A375 (cell line): ENCODE measurements around the gene ERGIC1. TPM values are rescaled to one million over a fixed set of nuclear protein-coding genes. Genes with fewer than 3 reads are reported as not detected.

Experiments used
- small RNA-seq: library from RNA; depleted of rRNA; stranded (forward); fragments of <200 nt; gene quantifications from one replicate; pipeline ENCODE3, GENCODE V24; 2014
- total RNA-seq: library from RNA; depleted of rRNA; stranded (reverse); fragments of >200 nt; shearing (Covaris generic); gene quantifications from 2 replicates; pipeline ENCODE4 v1.2.3, GENCODE V29; 2014; rRNA removed

ERGIC1 gene, protein sequence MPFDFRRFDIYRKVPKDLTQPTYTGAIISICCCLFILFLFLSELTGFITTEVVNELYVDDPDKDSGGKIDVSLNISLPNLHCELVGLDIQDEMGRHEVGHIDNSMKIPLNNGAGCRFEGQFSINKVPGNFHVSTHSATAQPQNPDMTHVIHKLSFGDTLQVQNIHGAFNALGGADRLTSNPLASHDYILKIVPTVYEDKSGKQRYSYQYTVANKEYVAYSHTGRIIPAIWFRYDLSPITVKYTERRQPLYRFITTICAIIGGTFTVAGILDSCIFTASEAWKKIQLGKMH
- 58.7 and 70.7 TPM in 2 replicates for total RNA-seq

GRCh38 chr5:172833686-172834414 is at the start of gene ERGIC1:
Gene ERGIC1, plus strand, starts transcription at chr5:172834251. Its CDS starts 163 bp downstream, at chr5:172834414.

GRCh38 chr5:172983542-172984243 is 149.6 kb downstream of the ERGIC1 start, which contains the start of gene ATP6V0E1:
Gene ATP6V0E1, plus strand, starts transcription at chr5:172983771. Its CDS starts 90 bp downstream, at chr5:172983861.

Small RNA genes lying within 50 kb of the gene (small RNA-seq; reads per million reads assigned to genes)
- not detected for gene AC022217.4

Other genes with a start within 250 kb of the ERGIC1 start
- gene NEURL1B, start 193.0 kb upstream of the ERGIC1 start, total RNA-seq, result 0.11 and 0.24 TPM in 2 replicates
- 27.6 and 28.0 TPM in 2 replicates for gene DUSP1, start 63.1 kb upstream of the ERGIC1 start, total RNA-seq
- gene RPL26L1, start 125.2 kb downstream of the ERGIC1 start, total RNA-seq, result 77.0 and 97.5 TPM in 2 replicates
- 44.1 and 56.8 TPM in 2 replicates for gene ATP6V0E1, start 149.5 kb downstream of the ERGIC1 start, total RNA-seq
- 8.5 and 10.6 TPM in 2 replicates for gene CREBRF, start 222.1 kb downstream of the ERGIC1 start, total RNA-seq